Activated CD8-positive, alpha-beta T cell treated with anti-CD3 and anti-CD28 coated beads for 36 hours (primary cell): ENCODE data around the gene ATIC. TPM values are rescaled to one million over a fixed set of nuclear protein-coding genes. Genes with fewer than 3 reads are reported as not detected.

Experiments used
- ATAC-seq: fragments of 200-7000 bp; cut with Tn5 transposase; one replicate; pipeline ENCODE4 v1.10.0; 2021; ENCODE audit warnings: mild to moderate bottlenecking, moderate library complexity
- CTCF ChIA-PET: fragments of 350-600 bp; sonication (Branson Sonifier 250); formaldehyde crosslinking; loops from one replicate; lab custom pipeline; 2021; ENCODE audit warnings: antibody characterized with exemption; lab: Charles Lee
- POLR2A ChIA-PET: fragments of 350-600 bp; sonication (Branson Sonifier 250); formaldehyde crosslinking; loops from one replicate; lab custom pipeline; 2021; ENCODE audit warnings: antibody characterized with exemption; lab: Charles Lee
- DNase-seq: peaks from one replicate; pipeline ENCODE4 v3.0.0-alpha.2; 2020
- H3K27ac Mint-ChIP-seq: one replicate; pipeline ENCODE4 v1.8.0; 2021; ENCODE audit warnings: mild to moderate bottlenecking, mixed read lengths
- H3K27me3 Mint-ChIP-seq: one replicate; pipeline ENCODE4 v1.8.0; 2021; ENCODE audit warnings: mixed read lengths
- H3K36me3 Mint-ChIP-seq: one replicate; pipeline ENCODE4 v1.8.0; 2021; ENCODE audit warnings: low read depth, mixed read lengths
- H3K4me1 Mint-ChIP-seq: one replicate; pipeline ENCODE4 v1.8.0; 2021; ENCODE audit warnings: low read depth, mixed read lengths
- H3K4me3 Mint-ChIP-seq: one replicate; pipeline ENCODE4 v1.8.0; 2021; ENCODE audit warnings: mild to moderate bottlenecking, moderate library complexity, mixed read lengths
- H3K9me3 Mint-ChIP-seq: one replicate; pipeline ENCODE4 v1.8.0; 2021; ENCODE audit warnings: mixed read lengths
- intact Hi-C: fragments of 100-400 bp; cut with micrococcal nuclease; formaldehyde crosslinking; loops from one replicate; pipeline ENCODE4 v1.10.0; 2022
- total RNA-seq, 2 experiments: library from RNA; stranded (reverse); gene quantifications; one replicate each; pipeline ENCODE4 v1.2.3, GENCODE V29; 2021
- TF ChIP-seq, protein P1 (sequence below): fragments of 200-600 bp; IDR thresholded peaks from one replicate; pipeline ENCODE4 v1.8.0; 2022; ENCODE audit warnings: antibody characterized with exemption, mild to moderate bottlenecking

Gene ATIC
- total RNA-seq, 2 experiments from 2014 or later: 309 to 319 TPM

- Mint-ChIP-seq H3K27me3 (peaks cover 3% of the 10 kb centered on the region), H3K4me1 (peaks cover 8% of the 10 kb centered on the region), H3K4me3 (no peak overlapping the region), H3K27ac (no peak overlapping the region), H3K9me3 (no peaks in the 10 kb centered on the region), H3K36me3 (no peaks in the 10 kb centered on the region)
- ATAC-seq (peak; percentile 56), DNase-seq (peak; percentile 71)
- CTCF ChIA-PET: interaction anchor here (0.6 to 1.8 kb wide), 19 partner anchors 8 to 1779 kb away, joined by 3 to 9 read pairs (median 3); no protein-coding TSS in a partner anchor
- TF ChIP-seq, protein P1, sequence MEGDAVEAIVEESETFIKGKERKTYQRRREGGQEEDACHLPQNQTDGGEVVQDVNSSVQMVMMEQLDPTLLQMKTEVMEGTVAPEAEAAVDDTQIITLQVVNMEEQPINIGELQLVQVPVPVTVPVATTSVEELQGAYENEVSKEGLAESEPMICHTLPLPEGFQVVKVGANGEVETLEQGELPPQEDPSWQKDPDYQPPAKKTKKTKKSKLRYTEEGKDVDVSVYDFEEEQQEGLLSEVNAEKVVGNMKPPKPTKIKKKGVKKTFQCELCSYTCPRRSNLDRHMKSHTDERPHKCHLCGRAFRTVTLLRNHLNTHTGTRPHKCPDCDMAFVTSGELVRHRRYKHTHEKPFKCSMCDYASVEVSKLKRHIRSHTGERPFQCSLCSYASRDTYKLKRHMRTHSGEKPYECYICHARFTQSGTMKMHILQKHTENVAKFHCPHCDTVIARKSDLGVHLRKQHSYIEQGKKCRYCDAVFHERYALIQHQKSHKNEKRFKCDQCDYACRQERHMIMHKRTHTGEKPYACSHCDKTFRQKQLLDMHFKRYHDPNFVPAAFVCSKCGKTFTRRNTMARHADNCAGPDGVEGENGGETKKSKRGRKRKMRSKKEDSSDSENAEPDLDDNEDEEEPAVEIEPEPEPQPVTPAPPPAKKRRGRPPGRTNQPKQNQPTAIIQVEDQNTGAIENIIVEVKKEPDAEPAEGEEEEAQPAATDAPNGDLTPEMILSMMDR: peak; percentile 77
- intact Hi-C loops: no loop called here
- POLR2A ChIA-PET: no interaction called here
Measured at GRCh38 chr2:215269397-215270117, 42.3 kb upstream of the ATIC start.

GRCh38 chr2:215270118-215270451, 41.8 kb upstream of the ATIC start:
- Mint-ChIP-seq H3K9me3 (no peaks in the 10 kb centered on the region), H3K36me3 (no peaks in the 10 kb centered on the region), H3K4me3 (no peak overlapping the region), H3K27ac (no peak overlapping the region), H3K4me1 (peaks cover 8% of the 10 kb centered on the region), H3K27me3 (peaks cover 3% of the 10 kb centered on the region)
- intact Hi-C loops: no loop called here
- ChIA-PET POLR2A (no interaction called here), CTCF (interaction anchor here (0.6 to 1.8 kb wide), 20 partner anchors 8 to 1779 kb away, joined by 3 to 9 read pairs (median 3); no protein-coding TSS in a partner anchor)
- ATAC-seq: no peak
- DNase-seq: no peak
- TF ChIP-seq, protein P1: peak; percentile 32

DNA sequence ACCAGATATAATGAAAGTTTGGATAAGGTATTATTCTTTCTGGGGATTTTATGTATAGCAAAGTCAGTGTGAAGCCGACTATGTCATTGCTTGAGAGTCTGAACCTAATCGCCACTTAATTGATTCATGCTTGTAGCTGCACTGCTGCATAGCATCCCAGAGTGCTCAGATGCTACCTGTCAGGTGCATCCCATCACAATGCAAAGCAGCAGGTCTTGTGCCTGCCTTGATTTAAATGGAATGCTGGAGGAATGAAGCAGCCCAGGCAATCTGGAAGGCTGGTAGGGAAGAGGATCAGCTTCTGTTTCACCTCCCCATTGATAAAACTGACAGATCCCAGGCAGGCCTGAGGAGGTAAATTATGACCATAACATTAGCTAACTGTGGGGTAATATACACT, 40.4 kb upstream of the ATIC start:
- H3K4me1 Mint-ChIP-seq: peaks cover 8% of the 10 kb centered on the region
- TF ChIP-seq, protein P1: no peak
- H3K27me3 Mint-ChIP-seq: peaks cover 3% of the 10 kb centered on the region
- POLR2A ChIA-PET: no interaction called here
- H3K36me3 Mint-ChIP-seq: no peaks in the 10 kb centered on the region
- H3K27ac Mint-ChIP-seq: no peak overlapping the region
- intact Hi-C loops: no loop called here
- CTCF ChIA-PET: interaction anchor here (0.7 kb wide), 1 partner anchor 54 kb away, joined by 3 read pairs; no protein-coding TSS in a partner anchor
- ATAC-seq (no peak), DNase-seq (no peak)
- H3K4me3 Mint-ChIP-seq: no peak overlapping the region
- H3K9me3 Mint-ChIP-seq: no peaks in the 10 kb centered on the region

- TF ChIP-seq, protein P1: no peak
- H3K36me3 Mint-ChIP-seq: no peaks in the 10 kb centered on the region
- H3K27ac Mint-ChIP-seq: no peak overlapping the region
- ChIA-PET CTCF (no interaction called here), POLR2A (no interaction called here)
- peaks cover 8% of the 10 kb centered on the region for H3K4me1 Mint-ChIP-seq
- no peak for DNase-seq
- H3K9me3 Mint-ChIP-seq: no peaks in the 10 kb centered on the region
- no peak overlapping the region for H3K4me3 Mint-ChIP-seq
- peaks cover 1% of the 10 kb centered on the region for H3K27me3 Mint-ChIP-seq
- intact Hi-C loops: no loop called here
- ATAC-seq: peak; percentile 73
Measured at GRCh38 chr2:215272918-215273317, 38.9 kb upstream of the ATIC start.

DNA sequence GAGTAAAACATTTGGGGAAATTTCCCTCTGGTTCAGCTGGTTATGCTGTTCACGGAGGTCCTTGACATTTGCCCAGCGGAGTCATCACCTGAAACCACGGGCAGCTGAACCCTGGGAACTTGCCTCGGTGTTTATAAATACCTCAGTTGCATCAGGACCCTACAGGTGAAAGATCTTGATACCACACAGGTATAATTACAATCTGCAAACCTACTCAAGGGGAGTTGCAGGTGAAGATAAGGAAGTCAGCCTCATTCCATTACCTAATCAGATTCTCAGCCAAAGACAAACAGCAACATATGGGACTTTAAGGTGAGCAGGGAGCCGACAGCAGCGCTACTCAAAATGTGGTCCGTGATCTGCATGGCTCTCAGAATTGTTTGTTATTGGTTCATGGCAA, 37.0 kb upstream of the ATIC start:
- H3K27me3 Mint-ChIP-seq: peaks cover under 1% of the 10 kb centered on the region
- intact Hi-C loops: no loop called here
- H3K36me3 Mint-ChIP-seq: no peaks in the 10 kb centered on the region
- no peak for ATAC-seq
- H3K4me3 Mint-ChIP-seq: no peak overlapping the region
- no peak overlapping the region for H3K27ac Mint-ChIP-seq
- no peak for DNase-seq
- ChIA-PET POLR2A (no interaction called here), CTCF (interaction anchor here (1.0 kb wide), 1 partner anchor 20 kb away, joined by 3 read pairs; no protein-coding TSS in a partner anchor)
- TF ChIP-seq, protein P1: no peak
- H3K4me1 Mint-ChIP-seq: peaks cover 8% of the 10 kb centered on the region
- H3K9me3 Mint-ChIP-seq: no peaks in the 10 kb centered on the region
